ENCODE measurements around the gene RTN4R.
"Not testable (repeated sequence)": the region's sequence is repeated elsewhere in the genome, so short reads cannot be mapped to it uniquely, and the experiment has no call there.

- TF ChIP-seq CTCF, POLR2A, EP300 (IDR thresholded peaks at IDR 0.05): not testable (repeated sequence)
These were observed 1.6 kb upstream of the RTN4R start for GRCh38 chr22:20269673-20270072.

Measured in tibial nerve (tissue), 4 donors.